ENCODE results near the gene KCNH4. TPM values are rescaled to one million over a fixed set of nuclear protein-coding genes. Genes with fewer than 3 reads are reported as not detected.
A peak's percentile ranks its signal among the peaks of the same experiment; 100 is the strongest.

Gene KCNH4
- total RNA-seq, 1 donor: 0.09 TPM

- DNase-seq (ENCODE audit: low read depth): no peak
- TF ChIP-seq CTCF (IDR thresholded peaks at IDR 0.05; ENCODE audit: insufficient read depth, low read length): no peak
- no peak overlapping the region for H3K4me3 ChIP-seq (ENCODE audit: low read depth, low read length)
These were observed 17.1 kb downstream of the KCNH4 start for GRCh38 chr17:42163696-42164407.

GRCh38 chr17:42163113-42163512 is 17.8 kb downstream of the KCNH4 start:
- H3K4me3 ChIP-seq (ENCODE audit: low read depth, low read length): no peak overlapping the region
- DNase-seq (ENCODE audit: low read depth): no peak
- TF ChIP-seq CTCF (IDR thresholded peaks at IDR 0.05; ENCODE audit: insufficient read depth, low read length): peak; percentile 41

GRCh38 chr17:42160531-42160910 is 20.4 kb downstream of the KCNH4 start:
- DNase-seq (ENCODE audit: low read depth): no peak
- H3K4me3 ChIP-seq (ENCODE audit: low read depth, low read length): no peak overlapping the region
- no peak for TF ChIP-seq CTCF (IDR thresholded peaks at IDR 0.05; ENCODE audit: insufficient read depth, low read length)

GRCh38 chr17:42159796-42160530 is 21.0 kb downstream of the KCNH4 start:
- no peak overlapping the region for H3K4me3 ChIP-seq (ENCODE audit: low read depth, low read length)
- DNase-seq (ENCODE audit: low read depth): no peak
- TF ChIP-seq CTCF (IDR thresholded peaks at IDR 0.05; ENCODE audit: insufficient read depth, low read length): no peak

GRCh38 chr17:42155614-42156045 is 25.3 kb downstream of the KCNH4 start:
- no peak for TF ChIP-seq CTCF (IDR thresholded peaks at IDR 0.05; ENCODE audit: insufficient read depth, low read length)
- DNase-seq (ENCODE audit: low read depth): no peak
- H3K4me3 ChIP-seq (ENCODE audit: low read depth, low read length): peak overlapping the region; percentile 61

GRCh38 chr17:42153919-42154742 is 26.8 kb downstream of the KCNH4 start:
- no peak for TF ChIP-seq CTCF (IDR thresholded peaks at IDR 0.05; ENCODE audit: insufficient read depth, low read length)
- H3K4me3 ChIP-seq (ENCODE audit: low read depth, low read length): peak overlapping the region; percentile 98
- DNase-seq (ENCODE audit: low read depth): peak; percentile 31

All from fibroblast of the aortic adventitia (primary cell).